Measurements from ENCODE around the gene CCBE1. TPM values are rescaled to one million over a fixed set of nuclear protein-coding genes. Genes with fewer than 3 reads are reported as not detected.

Gene CCBE1
- polyA plus RNA-seq, 1 of the 3 experiments (the other 2 are of a cell fraction), result 5.0 TPM

DNA sequence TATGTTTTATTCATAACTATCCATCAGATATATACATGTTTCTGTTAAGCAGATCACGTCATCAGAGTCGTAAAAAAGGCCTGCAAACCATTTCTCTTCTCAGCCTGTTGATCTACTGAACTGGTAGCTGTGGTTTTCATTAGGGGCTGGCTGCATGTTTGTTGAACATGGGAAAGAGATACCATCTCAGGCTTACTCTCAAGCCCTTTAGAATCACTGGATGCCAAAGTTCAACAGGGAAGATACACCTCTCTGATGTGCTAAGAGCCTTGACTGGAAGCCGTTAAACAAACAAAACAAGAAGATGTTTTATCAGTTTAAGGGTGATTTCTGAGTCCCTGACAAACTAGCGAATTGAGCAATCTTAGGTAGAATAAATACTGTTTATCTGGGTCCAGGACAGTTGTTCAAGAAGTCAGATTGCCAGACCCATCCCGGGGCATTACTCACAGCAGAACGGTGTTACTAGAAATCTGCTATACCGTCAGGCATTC is 243.7 kb downstream of the CCBE1 start:
- Histone ChIP-seq H3F3A (replicated peaks; ENCODE audit: insufficient read depth) (no peaks in the 10 kb centered on the region), H3K9me3 (no peaks in the 10 kb centered on the region), H3K27me3 (ENCODE audit: insufficient read depth) (no peaks in the 10 kb centered on the region), H3K27ac (ENCODE audit: low read depth in 2 of 2, low read length in 1 of 2) (peak overlapping the region in 1 of 2 experiments; percentile 86; a peak in 2 of 4 replicates), H3K79me2 (ENCODE audit: insufficient read depth) (no peaks in the 10 kb centered on the region), H3K4me1 (ENCODE audit: control insufficient read depth in 1 of 2, insufficient read depth in 2 of 2, low read depth in 1 of 2, low read length in 1 of 2) (peaks cover 0 to 35% of the 10 kb centered on the region in 2 experiments; a peak in 2 of 4 replicates), H3K4me2 (no peak overlapping the region), H3K4me3 (ENCODE audit: low read depth in 2 of 2, low read length in 1 of 2) (no peak overlapping the region), H3K9me2 (no peaks in the 10 kb centered on the region), H3K36me3 (replicated peaks in 1 of 2; ENCODE audit: control insufficient read depth in 1 of 2, insufficient read depth in 2 of 2, low read length in 1 of 2) (no peaks in the 10 kb centered on the region), H4K20me1 (ENCODE audit: insufficient read depth) (no peaks in the 10 kb centered on the region), H3K9ac (no peak overlapping the region), H2AFZ (ENCODE audit: low read depth) (no peak overlapping the region)
- ChIA-PET CTCF (interaction anchor here (1.0 to 11.6 kb wide), 9 partner anchors 12 to 369 kb away, joined by 3 to 276 read pairs (median 4); no protein-coding TSS in a partner anchor), POLR2A (interaction anchor here (1.4 kb wide), 1 partner anchor 371 kb away, joined by 3 read pairs; no protein-coding TSS in a partner anchor)
- TF ChIP-seq TAF1 (IDR thresholded peaks at IDR 0.05; ENCODE audit: borderline replicate concordance, low read depth, low read length) (no peak), RCOR1 (IDR thresholded peaks at IDR 0.05; ENCODE audit: low read length) (peak; percentile 80; the same call in 1 of the 2 replicates), SIN3A (IDR thresholded peaks at IDR 0.05; ENCODE audit: borderline replicate concordance, low read depth, low read length) (no peak), GATA2 (CRISPR knock-in tag; IDR thresholded peaks at IDR 0.05) (peak; percentile 84), RAD21 (IDR thresholded peaks at IDR 0.05; ENCODE audit: low read length) (peak; percentile 28; the same call in 1 of the 2 replicates), FOXJ3 (CRISPR knock-in tag; IDR thresholded peaks at IDR 0.05) (peak; percentile 83), USF1 (IDR thresholded peaks at IDR 0.05; ENCODE audit: borderline replicate concordance, low read depth) (no peak), EP300 (IDR thresholded peaks at IDR 0.05; ENCODE audit: borderline replicate concordance in 1 of 2, low read depth in 1 of 2, low read length in 1 of 2) (peak in 1 of 2 experiments; percentile 57; a peak in 2 of 4 replicates), MXI1 (IDR thresholded peaks at IDR 0.05; ENCODE audit: low read depth, low read length) (peak; percentile 10; the same call in 1 of the 2 replicates), CHD2 (IDR thresholded peaks at IDR 0.05; ENCODE audit: low read length, partially characterized antibody) (peak; percentile 46)
- TF ChIP-seq, protein P1, sequence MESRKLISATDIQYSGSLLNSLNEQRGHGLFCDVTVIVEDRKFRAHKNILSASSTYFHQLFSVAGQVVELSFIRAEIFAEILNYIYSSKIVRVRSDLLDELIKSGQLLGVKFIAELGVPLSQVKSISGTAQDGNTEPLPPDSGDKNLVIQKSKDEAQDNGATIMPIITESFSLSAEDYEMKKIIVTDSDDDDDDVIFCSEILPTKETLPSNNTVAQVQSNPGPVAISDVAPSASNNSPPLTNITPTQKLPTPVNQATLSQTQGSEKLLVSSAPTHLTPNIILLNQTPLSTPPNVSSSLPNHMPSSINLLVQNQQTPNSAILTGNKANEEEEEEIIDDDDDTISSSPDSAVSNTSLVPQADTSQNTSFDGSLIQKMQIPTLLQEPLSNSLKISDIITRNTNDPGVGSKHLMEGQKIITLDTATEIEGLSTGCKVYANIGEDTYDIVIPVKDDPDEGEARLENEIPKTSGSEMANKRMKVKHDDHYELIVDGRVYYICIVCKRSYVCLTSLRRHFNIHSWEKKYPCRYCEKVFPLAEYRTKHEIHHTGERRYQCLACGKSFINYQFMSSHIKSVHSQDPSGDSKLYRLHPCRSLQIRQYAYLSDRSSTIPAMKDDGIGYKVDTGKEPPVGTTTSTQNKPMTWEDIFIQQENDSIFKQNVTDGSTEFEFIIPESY (IDR thresholded peaks at IDR 0.05; ENCODE audit: borderline replicate concordance, low read depth), result no peak
- DNase-seq, result peak; percentile 69
- 49% methylated on average over 7 of the region's 7 CpGs for WGBS (ENCODE audit: low lambda C conversion rate)

DNA sequence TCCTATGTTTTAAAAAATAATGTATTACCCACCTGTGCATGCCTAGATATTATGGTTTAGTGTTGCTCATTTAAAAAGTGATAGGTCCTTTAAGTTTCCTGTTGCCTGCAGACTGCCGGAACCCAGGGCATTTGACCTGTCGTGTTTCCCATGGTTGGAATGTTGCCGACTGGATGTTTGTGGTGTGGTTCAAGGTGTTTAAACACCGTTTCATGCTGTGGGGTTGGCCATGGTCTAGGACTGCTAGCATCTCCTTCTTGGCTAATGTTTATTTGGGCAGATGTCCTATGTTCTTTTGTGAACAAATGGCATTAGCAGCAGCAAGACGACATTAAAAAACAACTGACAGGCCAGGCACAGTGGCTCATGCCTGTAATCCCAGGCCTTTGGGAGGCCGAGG is 245.3 kb downstream of the CCBE1 start:
- WGBS (ENCODE audit: low lambda C conversion rate), result 91% methylated on average over 6 of the region's 6 CpGs
- Histone ChIP-seq H3K27me3 (ENCODE audit: insufficient read depth) (no peaks in the 10 kb centered on the region), H3K9me2 (no peaks in the 10 kb centered on the region), H3K27ac (ENCODE audit: low read depth in 2 of 2, low read length in 1 of 2) (no peak overlapping the region), H3F3A (replicated peaks; ENCODE audit: insufficient read depth) (no peaks in the 10 kb centered on the region), H3K9me3 (no peaks in the 10 kb centered on the region), H3K9ac (no peak overlapping the region), H3K36me3 (replicated peaks in 1 of 2; ENCODE audit: control insufficient read depth in 1 of 2, insufficient read depth in 2 of 2, low read length in 1 of 2) (no peaks in the 10 kb centered on the region), H3K4me2 (no peak overlapping the region), H3K4me1 (ENCODE audit: control insufficient read depth in 1 of 2, insufficient read depth in 2 of 2, low read depth in 1 of 2, low read length in 1 of 2) (peaks cover 0 to 34% of the 10 kb centered on the region in 2 experiments; a peak in 2 of 4 replicates), H3K79me2 (ENCODE audit: insufficient read depth) (no peaks in the 10 kb centered on the region), H3K4me3 (ENCODE audit: low read depth in 2 of 2, low read length in 1 of 2) (no peak overlapping the region), H4K20me1 (ENCODE audit: insufficient read depth) (no peaks in the 10 kb centered on the region), H2AFZ (ENCODE audit: low read depth) (no peak overlapping the region)
- TF ChIP-seq CTCF (IDR thresholded peaks at IDR 0.05), result no peak
- no peak for TF ChIP-seq USF2 (IDR thresholded peaks at IDR 0.05; ENCODE audit: borderline replicate concordance, low read depth, low read length)
- TF ChIP-seq PBX3 (IDR thresholded peaks at IDR 0.05), result no peak
- TF ChIP-seq FOXJ3 (CRISPR knock-in tag; IDR thresholded peaks at IDR 0.05), result no peak
- TF ChIP-seq, protein P1 (IDR thresholded peaks at IDR 0.05; ENCODE audit: borderline replicate concordance, low read depth), result no peak
- TF ChIP-seq SMC3 (IDR thresholded peaks at IDR 0.05; ENCODE audit: low read depth, low read length), result no peak
- no peak for TF ChIP-seq NFIC (IDR thresholded peaks at IDR 0.05; ENCODE audit: borderline replicate concordance)
- no peak for TF ChIP-seq MEF2A (IDR thresholded peaks at IDR 0.05; ENCODE audit: borderline replicate concordance, low read depth)
- no peak for TF ChIP-seq EP300 (IDR thresholded peaks at IDR 0.05; ENCODE audit: borderline replicate concordance in 1 of 2, low read depth in 1 of 2, low read length in 1 of 2)
- ChIA-PET POLR2A (no interaction called here), CTCF (interaction anchor here (11.6 kb wide), 1 partner anchor 370 kb away, joined by 276 read pairs; no protein-coding TSS in a partner anchor)
- no peak for DNase-seq
